LNCAP (cell line): ENCODE results near the gene CELF4.

Experiments used
- TF ChIP-seq, protein P1 (sequence below): fragments of 450-650 bp; IDR thresholded peaks from 2 replicates; pipeline ENCODE4 v1.5.1; 2017; ENCODE audit warnings: mild to moderate bottlenecking

The CELF4 gene

DNA sequence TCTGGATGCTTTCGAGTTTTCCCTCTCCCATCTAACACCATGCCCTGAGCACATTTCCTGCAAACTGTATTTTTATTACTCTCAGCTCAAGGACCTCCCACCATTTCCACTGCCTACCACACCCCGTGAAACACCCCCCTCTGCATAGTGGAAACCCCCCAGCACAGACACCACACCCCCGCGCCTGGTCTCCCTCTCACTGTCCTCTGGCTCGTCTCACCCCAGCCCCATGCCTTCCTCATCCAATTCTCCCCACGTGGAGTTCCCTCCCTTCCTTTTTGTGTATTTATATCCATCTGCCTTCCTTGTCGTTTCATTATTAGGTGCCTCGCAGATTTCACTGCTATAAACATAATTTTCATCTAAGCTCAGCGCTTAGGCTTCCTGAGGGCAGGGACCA lies 307.5 kb downstream of the CELF4 start:
- TF ChIP-seq, protein P1, sequence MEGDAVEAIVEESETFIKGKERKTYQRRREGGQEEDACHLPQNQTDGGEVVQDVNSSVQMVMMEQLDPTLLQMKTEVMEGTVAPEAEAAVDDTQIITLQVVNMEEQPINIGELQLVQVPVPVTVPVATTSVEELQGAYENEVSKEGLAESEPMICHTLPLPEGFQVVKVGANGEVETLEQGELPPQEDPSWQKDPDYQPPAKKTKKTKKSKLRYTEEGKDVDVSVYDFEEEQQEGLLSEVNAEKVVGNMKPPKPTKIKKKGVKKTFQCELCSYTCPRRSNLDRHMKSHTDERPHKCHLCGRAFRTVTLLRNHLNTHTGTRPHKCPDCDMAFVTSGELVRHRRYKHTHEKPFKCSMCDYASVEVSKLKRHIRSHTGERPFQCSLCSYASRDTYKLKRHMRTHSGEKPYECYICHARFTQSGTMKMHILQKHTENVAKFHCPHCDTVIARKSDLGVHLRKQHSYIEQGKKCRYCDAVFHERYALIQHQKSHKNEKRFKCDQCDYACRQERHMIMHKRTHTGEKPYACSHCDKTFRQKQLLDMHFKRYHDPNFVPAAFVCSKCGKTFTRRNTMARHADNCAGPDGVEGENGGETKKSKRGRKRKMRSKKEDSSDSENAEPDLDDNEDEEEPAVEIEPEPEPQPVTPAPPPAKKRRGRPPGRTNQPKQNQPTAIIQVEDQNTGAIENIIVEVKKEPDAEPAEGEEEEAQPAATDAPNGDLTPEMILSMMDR: no peak

GRCh38 chr18:37254973-37255372 lies 310.6 kb downstream of the CELF4 start:
- TF ChIP-seq, protein P1: no peak

DNA sequence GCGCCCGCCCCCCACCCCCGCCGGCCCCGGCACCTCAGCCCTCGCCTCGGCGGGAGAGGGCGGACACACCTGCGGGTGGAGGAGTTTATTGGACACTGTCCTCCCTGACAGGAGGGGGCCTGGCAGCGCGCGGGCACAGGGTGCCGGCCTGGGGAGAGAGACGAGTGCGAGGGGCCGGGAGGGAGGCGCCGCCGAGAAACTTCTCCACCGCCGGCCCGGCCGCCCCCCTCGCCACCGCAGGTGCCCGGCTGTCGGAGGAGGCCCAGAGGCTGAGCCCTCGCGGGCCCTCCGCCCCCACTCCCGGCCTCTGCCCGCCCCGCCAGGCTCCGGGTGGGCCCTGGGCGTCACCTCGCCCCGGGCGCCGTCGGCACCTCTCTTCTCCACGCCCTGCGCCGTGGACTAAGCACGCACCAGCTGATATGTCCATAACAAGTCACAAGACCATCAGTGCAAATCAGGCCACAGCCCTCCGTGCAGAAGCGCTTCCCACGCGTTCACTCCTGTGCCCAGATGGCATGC lies 311.3 kb downstream of the CELF4 start:
- TF ChIP-seq, protein P1: no peak

- TF ChIP-seq, protein P1: no peak
These were observed 312.0 kb downstream of the CELF4 start for GRCh38 chr18:37253394-37254235.

- TF ChIP-seq, protein P1: no peak
These were observed 312.7 kb downstream of the CELF4 start for GRCh38 chr18:37252854-37253393.

GRCh38 chr18:37252342-37252741 lies 313.3 kb downstream of the CELF4 start:
- TF ChIP-seq, protein P1: no peak

GRCh38 chr18:37251679-37252078 lies 313.9 kb downstream of the CELF4 start:
- TF ChIP-seq, protein P1: no peak
